Stimulated activated CD8-positive, alpha-beta memory T cell treated with anti-CD3 and anti-CD28 coated beads, Interleukin-12 subunit alpha, Interleukin-12 subunit beta, amount 100 ng/mL, for 24 hours (primary cell): ENCODE data around the gene PRPS1.
"Not testable (repeated sequence)": the region's sequence is repeated elsewhere in the genome, so short reads cannot be mapped to it uniquely, and the experiment has no call there.

Experiments used
- DNase-seq: peaks from one replicate; pipeline ENCODE4 v3.0.0-alpha.2; 2020; ENCODE audit errors: extremely low read depth

The PRPS1 gene

DNA sequence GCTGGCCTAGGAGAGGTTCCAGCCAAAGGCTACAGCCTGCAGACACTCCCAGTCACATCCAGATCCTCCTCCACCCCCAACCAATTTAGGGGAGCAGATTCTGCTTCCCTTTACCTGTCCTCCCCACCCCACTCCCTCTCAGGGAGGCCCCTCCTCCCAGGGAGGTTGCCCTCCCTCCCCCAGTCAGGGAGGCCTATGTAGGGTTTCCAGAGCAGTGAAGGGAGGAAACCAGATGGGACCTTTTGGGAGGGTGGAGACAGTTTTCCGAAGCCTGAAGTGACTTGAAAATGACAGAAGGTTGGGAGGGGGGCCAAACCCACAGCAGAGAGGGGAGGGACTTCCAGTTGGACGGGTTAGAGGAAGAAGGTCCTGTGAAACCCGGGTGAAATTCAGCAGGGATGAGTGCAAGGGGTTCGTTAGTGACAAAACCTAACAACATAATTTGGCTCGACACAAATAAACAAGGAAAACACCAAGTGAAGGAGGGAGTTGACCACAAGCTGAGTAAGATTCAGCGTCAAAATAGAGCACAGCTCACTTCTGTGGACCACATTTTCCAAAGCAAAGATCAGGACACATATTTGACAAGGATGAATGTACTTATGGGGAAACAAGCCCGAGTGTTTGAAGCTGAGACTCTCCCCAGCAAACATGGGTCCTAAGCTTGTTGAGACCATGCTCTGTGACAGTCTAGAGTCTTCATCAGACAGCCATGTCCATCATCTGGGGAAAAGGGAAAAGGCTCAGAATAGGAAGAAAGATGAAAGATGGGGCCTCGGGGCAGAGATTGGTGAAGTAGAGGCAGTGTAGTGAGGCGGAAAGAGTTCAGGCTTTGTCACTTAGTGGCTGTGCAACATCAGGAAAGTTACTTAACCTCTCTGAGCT, 46.4 kb downstream of the PRPS1 start:
- DNase-seq = no peak

DNA sequence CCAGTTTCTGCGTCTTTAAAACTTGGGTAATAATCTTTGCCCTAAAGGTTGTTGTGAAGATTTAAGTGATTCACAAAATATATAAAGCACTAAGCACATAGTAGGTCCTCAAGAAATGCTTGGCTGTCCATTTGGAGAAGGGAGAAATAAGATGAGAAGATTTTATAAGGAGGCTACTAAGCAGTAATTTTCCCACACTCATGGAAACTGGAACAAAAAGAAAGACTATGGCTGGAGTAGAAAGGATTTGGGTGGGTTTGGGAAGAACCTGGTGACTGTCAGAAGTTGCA, 47.0 kb downstream of the PRPS1 start:
- DNase-seq = no peak

DNA sequence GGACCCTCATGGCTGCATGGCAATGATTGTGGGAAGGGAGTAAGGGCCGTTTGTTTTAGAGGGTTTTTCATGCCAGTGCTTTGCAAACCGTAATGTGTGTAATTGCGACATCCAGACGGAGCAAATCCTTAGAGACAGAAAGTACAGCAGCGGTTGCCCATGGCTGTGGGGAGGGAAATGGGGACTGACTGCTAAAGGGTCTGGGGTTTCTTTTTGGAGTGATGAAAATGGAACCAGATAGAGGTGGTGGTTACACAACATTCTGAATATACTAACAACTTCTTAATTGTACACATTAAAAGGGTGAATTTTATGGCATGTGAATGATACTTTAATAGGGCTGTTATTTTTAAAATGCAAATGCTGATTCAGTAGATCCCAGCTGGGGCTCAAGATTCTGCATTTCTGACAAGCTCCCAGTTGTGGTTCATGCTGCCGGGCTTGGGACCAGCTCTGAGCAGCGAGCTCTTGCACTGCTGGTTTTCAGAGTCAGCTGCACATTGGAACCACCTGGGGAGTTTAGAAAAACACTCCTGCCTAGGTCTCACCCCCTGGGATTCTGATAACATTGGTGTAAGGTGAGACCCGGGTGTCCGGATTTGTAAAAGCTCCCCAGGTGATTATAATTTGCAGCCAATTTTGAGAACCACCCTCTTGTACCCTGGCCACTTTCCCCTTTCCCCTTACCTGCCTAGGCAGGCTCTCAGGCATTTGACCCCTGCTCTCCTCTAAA, 47.7 kb downstream of the PRPS1 start:
- no peak for DNase-seq

DNA sequence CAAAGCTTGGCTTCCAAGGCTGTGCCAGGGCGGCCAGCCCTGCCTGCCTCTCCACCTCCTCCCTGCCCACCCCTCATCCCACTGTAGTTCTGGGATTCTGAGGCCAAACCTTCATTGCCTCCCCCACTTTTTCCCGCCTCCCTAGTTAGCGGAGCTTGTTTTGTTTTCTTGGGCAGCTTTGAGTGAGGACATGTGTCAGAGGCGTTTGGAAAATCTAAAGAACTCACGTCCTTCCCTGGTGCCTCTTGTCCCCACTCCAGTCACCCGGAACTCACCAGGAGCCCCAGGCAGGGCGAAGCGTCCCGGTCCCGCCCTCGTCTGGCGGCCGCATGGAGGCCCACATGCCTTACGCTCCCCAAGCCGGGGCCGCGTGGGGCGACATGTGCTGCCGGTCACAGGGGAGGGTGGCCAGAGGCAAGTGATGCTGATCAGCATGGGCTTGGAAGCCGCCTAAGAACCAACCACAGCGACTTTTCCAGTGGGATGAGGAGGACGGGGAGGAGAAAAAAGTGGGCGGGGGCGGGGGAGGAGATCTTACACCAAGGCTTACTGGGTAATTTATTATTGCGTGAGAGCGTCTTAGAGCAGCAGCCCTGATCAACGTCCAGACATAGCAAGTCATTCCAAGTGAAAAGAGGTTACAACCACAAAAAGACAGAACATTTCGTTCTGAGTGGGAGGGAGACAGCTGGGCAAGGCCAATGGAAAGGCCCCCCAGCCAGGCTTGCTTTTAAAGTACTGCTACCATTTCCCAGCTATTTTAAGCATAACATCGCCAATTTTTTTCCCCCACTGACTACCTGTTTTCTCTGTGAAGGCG, 48.5 kb downstream of the PRPS1 start:
- DNase-seq = peak; percentile 12

DNA sequence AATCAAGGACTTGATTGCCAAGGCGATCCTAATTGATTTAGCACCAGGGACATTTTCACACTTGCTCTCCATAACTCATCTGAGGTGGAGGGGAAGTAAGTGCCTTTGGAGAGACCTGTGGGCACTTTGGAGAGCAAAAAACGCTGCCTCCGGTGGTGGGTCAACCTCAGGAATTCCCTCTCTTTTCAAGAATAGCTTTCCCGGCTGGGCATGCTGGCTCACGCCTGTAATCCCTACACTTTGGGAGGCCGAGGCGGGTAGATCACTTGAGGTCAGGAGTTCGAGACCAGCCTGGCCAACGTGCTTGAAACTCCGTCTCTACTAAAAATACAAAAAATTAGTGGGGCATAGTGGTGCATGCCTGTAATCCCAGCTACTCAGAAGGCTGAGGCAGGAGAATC, 49.2 kb downstream of the PRPS1 start:
- no peak for DNase-seq

DNA sequence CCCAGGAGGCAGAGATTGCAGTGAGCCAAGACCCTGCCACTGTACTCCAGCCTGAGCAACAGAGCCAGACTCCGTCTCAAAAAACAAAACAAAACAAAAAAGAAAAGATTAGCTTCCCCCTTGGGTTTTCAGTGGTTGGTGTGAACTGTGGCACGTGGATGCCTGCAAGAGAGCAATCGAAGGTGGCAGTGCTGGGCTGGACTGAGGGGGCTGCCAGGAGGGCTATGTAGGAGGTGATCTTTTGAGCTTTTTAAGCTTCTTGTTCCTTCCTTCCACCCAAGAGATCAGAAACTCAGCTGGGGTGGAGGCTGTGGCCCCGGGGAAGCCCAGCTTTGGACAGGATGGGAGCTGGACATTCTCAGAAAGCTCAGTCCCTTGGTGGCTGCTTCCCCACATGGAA, 49.6 kb downstream of the PRPS1 start:
- DNase-seq = no peak

DNA sequence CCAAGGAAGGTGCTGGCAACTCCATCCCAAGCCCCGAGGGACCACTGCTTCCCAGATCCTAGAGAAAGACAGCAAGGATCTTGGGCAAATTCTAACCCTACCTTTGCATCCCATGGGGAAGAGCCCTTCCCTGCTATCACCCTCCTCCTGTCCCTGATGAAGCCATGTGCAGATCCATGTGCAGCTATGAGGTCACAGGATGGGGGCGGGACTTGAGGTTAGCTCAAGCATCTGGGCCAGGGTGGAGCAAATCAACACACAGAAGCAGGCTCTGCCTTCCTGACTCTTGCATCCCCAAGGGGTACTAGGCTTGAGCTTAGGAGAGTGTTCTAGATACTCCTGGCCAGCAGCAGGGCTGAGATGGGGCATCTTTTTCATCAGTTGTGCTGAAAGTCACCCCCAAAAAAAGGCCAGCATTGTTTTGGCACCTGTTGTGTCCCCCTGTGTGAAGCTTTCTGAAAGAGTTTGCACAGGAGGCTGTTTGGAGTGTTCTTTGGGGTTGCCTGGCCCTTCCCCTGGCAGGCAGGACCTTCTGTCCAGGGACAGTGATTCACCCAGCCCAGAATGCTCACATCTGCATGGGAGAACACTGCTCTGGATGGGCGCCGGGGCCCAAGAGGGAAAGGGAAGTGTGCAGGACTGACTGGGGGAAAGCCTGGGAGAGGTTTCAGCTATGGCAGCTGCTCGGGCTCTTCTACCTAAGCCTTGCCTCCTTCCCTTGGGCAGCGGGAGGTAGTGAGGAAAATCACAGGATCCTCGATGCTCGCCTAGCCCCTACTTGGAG, 50.8 kb downstream of the PRPS1 start:
- DNase-seq = no peak

DNA sequence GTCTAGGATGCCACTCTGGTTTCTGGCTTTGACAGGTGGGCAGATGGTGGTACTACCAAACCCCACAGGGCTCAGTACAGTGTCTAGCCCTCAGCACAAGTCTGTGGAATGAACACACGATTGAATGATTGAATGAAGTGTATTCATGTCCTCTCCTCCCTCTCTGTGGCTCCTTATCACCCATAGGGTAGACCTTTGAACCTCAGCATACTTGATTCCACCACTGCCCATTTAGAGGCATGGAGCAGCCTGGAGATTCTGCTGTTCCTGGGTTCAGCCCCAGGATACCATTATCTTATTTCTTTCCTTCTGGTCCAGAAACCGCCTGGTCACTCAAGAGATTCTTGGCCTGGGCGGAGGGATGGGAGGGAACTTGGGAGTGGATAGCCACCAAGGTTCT, 53.9 kb downstream of the PRPS1 start:
- DNase-seq = no peak

DNA sequence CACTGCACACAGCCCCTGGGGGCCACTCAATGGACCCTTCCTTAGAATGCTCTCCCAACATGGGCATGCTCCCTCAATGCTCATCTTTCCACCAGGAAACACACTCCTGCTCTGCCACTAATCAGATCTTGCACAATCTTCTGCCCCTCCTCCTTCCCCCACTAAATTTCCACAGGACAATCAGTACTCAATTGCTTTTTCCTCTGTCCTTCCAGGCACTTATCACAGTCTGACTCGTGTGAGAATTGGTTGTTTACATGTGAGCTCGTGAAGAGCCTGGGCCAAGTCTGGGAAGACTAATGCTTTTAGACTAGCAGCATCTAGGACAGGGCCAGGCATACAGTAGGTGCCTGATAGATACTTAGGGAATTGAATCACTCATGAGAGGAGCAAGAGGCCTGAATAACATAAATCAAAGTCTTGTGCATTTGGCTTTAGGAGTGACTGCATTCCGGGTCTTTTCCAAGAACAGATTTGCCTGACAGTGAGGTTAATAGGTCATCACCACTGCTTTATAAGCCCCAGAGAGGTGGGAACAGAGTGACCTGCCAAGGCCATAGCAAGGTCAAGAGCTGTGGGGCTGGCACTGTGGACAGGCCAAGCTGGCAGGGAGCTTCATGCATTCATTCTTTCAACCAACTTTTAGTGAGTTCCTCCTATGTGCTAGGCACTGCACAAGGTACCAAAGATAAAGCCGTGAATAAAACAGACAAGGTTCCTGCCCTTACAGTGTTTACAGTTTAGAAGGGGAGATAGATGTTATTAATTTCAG, 55.0 kb downstream of the PRPS1 start:
- DNase-seq = no peak

DNA sequence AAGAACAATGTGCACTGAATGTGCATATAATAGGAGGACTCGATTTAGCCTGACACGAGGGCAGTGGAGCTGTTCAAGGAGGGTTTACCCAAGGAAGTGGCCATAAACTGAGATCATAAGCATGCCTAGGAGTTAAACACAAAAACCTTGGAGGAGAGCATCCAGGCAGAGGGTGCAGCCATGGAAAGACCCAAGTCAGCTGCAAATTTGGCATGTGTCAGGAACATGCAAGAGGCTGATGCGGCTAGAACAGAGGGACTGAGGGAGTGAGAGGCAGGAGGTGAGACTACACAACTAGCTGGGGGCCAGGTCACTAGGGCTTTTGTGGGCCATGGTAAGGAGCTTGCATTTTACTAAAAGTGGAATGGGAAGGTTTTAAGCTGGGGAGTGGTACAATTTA, 55.6 kb downstream of the PRPS1 start:
- DNase-seq = no peak

DNA sequence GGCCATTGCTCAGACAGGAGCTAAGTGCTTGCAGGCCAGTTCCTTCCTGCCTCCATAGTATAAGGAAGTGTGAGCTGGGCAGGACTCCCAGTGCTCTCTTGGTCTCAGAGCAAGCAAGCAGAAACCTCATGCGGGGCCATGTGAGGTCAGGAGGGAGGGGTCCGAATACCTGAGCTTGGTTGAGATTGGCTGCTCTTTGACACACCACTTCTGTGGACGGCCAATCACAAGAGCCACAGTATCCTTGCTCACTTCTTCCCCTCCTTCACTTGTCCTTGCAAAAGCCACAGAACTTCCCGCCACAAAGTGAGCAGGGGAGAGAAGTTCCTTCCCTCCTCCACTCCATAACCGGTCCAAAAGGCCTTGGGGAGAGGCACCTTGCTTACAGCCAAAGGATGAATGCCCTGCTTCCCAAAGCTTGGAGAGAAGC, 56.7 kb downstream of the PRPS1 start:
- DNase-seq = no peak

DNA sequence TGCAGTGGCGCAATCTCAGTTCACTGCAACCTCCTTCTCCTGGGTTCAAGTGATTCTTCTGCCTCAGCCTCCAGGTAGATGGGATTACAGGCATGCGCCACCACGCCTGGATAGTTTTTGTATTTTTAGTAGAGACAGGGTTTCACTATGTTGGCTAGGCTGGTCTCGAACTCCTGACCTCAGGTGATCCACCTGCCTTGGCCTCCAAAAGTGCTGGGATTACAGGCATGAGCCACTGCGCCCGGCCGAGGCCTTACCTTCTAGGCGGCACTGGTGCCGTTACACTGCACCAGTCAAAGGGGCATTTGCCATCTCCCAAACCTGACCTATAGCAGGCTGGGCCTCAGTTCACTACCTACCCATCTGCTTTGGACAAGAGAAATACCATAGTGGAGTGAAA, 57.3 kb downstream of the PRPS1 start:
- DNase-seq = not testable (repeated sequence)

DNA sequence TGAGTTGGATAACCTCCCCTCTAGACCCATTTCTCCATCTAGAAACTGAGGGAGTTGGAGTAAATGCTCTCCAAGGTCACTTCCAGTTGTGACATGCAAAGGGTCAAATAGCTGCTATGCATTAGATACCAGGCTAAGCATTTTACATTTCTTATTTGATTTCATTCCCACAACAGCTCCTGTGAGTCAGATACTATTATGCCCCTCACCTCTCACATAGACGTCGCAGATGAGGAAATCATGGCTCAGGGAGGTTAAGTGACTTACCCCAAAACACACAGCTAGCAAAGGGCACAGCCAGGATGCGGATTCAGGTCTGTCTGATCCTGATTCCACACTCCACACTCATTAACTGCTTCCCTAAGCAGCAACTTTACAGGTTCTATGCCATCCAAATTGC, 57.7 kb downstream of the PRPS1 start:
- DNase-seq = no peak

DNA sequence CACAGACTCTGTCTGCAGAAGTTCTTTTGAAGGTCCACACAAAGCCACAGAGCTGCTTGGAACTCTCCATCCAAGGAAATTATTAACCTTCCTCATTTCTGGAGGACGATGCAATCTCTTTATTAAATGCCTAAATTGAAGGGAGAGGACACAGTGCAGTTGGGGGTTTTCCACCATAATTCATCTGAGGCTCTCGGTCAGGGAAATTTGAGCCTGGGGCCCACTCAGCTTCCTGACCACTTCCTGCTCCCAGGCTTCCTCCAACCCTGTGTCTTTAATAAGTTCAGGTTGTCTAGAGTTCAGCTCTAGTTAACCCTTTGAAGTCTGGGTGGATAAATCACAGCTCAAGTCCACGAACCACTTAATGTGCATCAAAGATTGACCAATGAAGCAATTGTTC, 58.5 kb downstream of the PRPS1 start:
- DNase-seq = no peak

DNA sequence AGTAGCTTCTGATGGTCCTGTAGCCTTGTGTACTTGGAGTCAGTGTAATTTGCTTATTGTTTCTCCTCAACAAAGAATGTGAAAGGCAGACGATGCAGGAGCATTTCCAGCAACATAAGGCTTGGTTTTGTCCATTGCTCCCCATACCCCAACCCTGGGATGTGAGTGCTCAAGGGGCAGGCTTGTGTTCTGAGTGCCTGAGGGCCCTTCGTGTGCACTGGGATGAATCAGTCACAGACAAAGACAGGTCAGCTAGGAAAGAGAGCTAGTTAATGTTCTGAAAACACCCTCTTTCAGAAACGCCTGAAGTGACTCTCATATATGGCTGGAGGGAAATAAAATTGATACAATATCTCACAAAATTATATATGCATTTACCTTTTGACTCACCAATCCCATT, 59.1 kb downstream of the PRPS1 start:
- no peak for DNase-seq

DNA sequence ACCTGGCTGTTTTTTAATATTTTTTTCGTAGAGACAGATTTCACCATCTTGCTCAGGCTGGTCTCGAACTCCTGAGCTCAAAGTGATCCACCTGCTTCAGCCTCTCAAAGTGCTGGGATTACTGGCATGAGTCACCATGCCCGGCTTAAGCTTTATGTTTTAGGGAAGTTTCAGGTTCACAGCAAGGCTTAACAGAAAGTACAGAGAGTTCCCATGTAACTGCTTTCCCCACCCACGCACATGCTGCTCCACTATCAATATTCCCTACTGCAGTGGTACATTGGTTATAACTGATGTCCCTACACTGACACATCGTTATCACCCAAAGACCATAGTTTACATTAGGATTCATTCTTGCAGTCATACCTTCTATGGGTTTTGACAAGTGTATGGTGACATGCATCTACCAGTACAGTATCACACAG, 62.7 kb downstream of the PRPS1 start:
- no peak for DNase-seq

DNA sequence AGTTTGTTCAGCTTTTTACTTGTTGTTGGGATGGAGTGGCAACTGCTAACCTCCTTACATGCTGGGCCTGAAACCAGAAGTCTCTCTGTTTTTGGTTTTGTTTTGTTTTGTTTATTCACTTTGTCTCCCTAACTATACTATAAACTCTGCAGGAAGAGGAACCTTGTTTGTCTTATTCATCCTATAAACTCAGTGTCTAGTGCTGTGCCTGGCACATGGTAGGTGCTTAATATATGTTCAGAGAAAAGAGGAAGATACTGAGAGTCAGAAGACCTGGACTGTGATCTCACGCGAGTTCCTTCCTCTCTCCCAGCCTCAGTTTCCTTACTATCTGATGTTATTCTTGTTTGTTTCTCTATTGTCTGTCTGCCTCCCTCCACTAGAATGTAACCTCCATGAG, 71.3 kb downstream of the PRPS1 start:
- DNase-seq = no peak

DNA sequence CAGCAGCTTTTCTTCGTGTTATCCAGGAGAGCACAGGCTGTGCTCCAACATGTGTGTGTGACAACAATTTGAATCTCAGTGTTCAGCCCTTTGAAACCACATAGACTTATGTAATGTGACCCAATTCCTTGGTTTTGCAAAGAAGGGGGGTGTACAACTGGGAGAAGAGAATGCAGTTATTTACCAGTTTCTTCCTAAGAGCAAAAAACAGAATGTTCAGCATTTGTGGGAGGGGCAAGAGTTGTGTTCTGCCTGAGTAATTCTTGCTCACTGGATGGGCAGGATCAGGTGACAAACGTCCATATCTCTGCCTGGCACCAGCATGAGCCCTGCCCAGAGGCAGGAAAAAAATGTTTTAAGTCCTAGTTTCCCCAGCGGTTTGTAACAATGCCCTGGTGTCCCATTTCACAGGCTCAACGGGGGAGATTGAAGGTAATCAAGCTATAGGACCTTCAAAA, 72.0 kb downstream of the PRPS1 start:
- DNase-seq = no peak
